HepG2 (cell line): ENCODE data around the gene TTLL10. TPM values are rescaled to one million over a fixed set of nuclear protein-coding genes. Genes with fewer than 3 reads are reported as not detected.

ENCODE experiments used
- FUBP1 ChIP-seq: sonication (generic); formaldehyde crosslinking; IDR thresholded peaks from 2 replicates; pipeline ENCODE4 v1.5.1; 2020; ENCODE audit warnings: missing genetic modification reagents, mild to moderate bottlenecking, borderline replicate concordance
- GABPB1 ChIP-seq: IDR thresholded peaks from 2 replicates; pipeline ENCODE4 v1.6.1; 2016; ENCODE audit warnings: mild to moderate bottlenecking, missing genetic modification reagents, moderate library complexity, missing compliant biosample characterization
- GATAD2A ChIP-seq: IDR thresholded peaks from 2 replicates; pipeline ENCODE4 v1.6.1; 2016
- HCFC1 ChIP-seq: fragments of 150-350 bp; IDR thresholded peaks from 2 replicates; pipeline ENCODE4 v1.6.1; 2014; ENCODE audit warnings: low read depth, low read length
- HDAC2 ChIP-seq: sonication (generic); formaldehyde crosslinking; IDR thresholded peaks from 2 replicates; pipeline ENCODE4 v1.4.0; 2020; ENCODE audit warnings: missing genetic modification reagents
- HIVEP1 ChIP-seq: sonication (generic); formaldehyde crosslinking; IDR thresholded peaks from 2 replicates; pipeline ENCODE4 v1.4.0; 2020; ENCODE audit warnings: mild to moderate bottlenecking, missing genetic modification reagents
- HOXA7 ChIP-seq: sonication (generic); formaldehyde crosslinking; IDR thresholded peaks from 2 replicates; pipeline ENCODE4 v1.8.1; 2022; ENCODE audit warnings: mild to moderate bottlenecking, missing genetic modification reagents, moderate library complexity
- MIXL1 ChIP-seq: IDR thresholded peaks from 2 replicates; pipeline ENCODE4 v1.6.1; 2016
- RARG ChIP-seq: sonication (generic); formaldehyde crosslinking; IDR thresholded peaks from 2 replicates; pipeline ENCODE4 v1.4.0; 2020; ENCODE audit warnings: low read depth, mild to moderate bottlenecking, missing genetic modification reagents
- SIX1 ChIP-seq: sonication (generic); formaldehyde crosslinking; IDR thresholded peaks from 2 replicates; pipeline ENCODE4 v1.4.0; 2020; ENCODE audit warnings: missing genetic modification reagents, borderline replicate concordance
- SMARCE1 ChIP-seq: fragments of 450-650 bp; IDR thresholded peaks from 2 replicates; pipeline ENCODE4 v1.6.1; 2017; ENCODE audit warnings: borderline replicate concordance
- SP140L ChIP-seq: sonication (generic); formaldehyde crosslinking; IDR thresholded peaks from 2 replicates; pipeline ENCODE4 v1.4.0; 2020; ENCODE audit warnings: missing genetic modification reagents, borderline replicate concordance
- SRF ChIP-seq: IDR thresholded peaks from 2 replicates; pipeline ENCODE4 v1.6.1; 2011; ENCODE audit warnings: mild to moderate bottlenecking, low read depth, low read length, moderate library complexity
- ZFP82 ChIP-seq: sonication (generic); formaldehyde crosslinking; IDR thresholded peaks from 2 replicates; pipeline ENCODE4 v1.5.1; 2020; ENCODE audit warnings: mild to moderate bottlenecking, missing genetic modification reagents, borderline replicate concordance
- ZMAT3 ChIP-seq: sonication (generic); formaldehyde crosslinking; conservative IDR thresholded peaks from 2 replicates; pipeline ENCODE4 v1.7.0; 2021; ENCODE audit warnings: missing genetic modification reagents
- ZNF44 ChIP-seq: sonication (generic); formaldehyde crosslinking; IDR thresholded peaks from 2 replicates; pipeline ENCODE4 v1.5.1; 2020; ENCODE audit warnings: mild to moderate bottlenecking, missing genetic modification reagents
- ZNF629 ChIP-seq: sonication (generic); formaldehyde crosslinking; conservative IDR thresholded peaks from 2 replicates; pipeline ENCODE4 v1.5.0; 2020; ENCODE audit warnings: missing genetic modification reagents
- ZNF646 ChIP-seq: sonication (generic); formaldehyde crosslinking; IDR thresholded peaks from 2 replicates; pipeline ENCODE4 v1.9.0; 2021; ENCODE audit warnings: mild to moderate bottlenecking, missing genetic modification reagents
- ZNF761 ChIP-seq: sonication (generic); formaldehyde crosslinking; conservative IDR thresholded peaks from 2 replicates; pipeline ENCODE4 v1.4.0; 2020; ENCODE audit warnings: mild to moderate bottlenecking, missing genetic modification reagents
- ZNF878 ChIP-seq: sonication (generic); formaldehyde crosslinking; IDR thresholded peaks from 2 replicates; pipeline ENCODE4 v1.8.1; 2023; ENCODE audit warnings: mild to moderate bottlenecking, missing genetic modification reagents, moderate library complexity
- polyA plus RNA-seq, 8 experiments: library from polyadenylated mRNA; depleted of rRNA in 3 of 8; stranded (reverse) in 7 of 8; unstranded in 1 of 8; fragments of >200 nt; fragmentation: Illumina TruSeq in 4 of 8; extraction: Trizol in 4 of 8; gene quantifications; 2 replicates each; pipeline versions ENCODE4 v1.2.1 to v1.2.3, GENCODE V29; 2011 to 2016; ENCODE audit warnings: low read depth in 4 of 8, missing spikeins in 1 of 8, mixed read lengths in 1 of 8; ENCODE audit not compliant: insufficient read depth in 1 of 8
- total RNA-seq, 5 experiments: library from RNA; depleted of rRNA; stranded (reverse); fragments of >200 nt; fragmentation: Illumina TruSeq; extraction: Trizol; gene quantifications; 2 replicates each; pipeline ENCODE4 v1.2.3, GENCODE V29; 2016; ENCODE audit warnings: low read depth in 1 of 5
- TF ChIP-seq, protein P1 (sequence below): sonication (generic); formaldehyde crosslinking; IDR thresholded peaks from 2 replicates; pipeline ENCODE4 v1.5.0; 2020; ENCODE audit warnings: mild to moderate bottlenecking, missing genetic modification reagents, borderline replicate concordance

TTLL10 gene
- total and polyA plus RNA-seq, 2 of the 13 experiments (the other 11 are each of a cell fraction or from before 2014, with no cell fraction given): not detected

DNA sequence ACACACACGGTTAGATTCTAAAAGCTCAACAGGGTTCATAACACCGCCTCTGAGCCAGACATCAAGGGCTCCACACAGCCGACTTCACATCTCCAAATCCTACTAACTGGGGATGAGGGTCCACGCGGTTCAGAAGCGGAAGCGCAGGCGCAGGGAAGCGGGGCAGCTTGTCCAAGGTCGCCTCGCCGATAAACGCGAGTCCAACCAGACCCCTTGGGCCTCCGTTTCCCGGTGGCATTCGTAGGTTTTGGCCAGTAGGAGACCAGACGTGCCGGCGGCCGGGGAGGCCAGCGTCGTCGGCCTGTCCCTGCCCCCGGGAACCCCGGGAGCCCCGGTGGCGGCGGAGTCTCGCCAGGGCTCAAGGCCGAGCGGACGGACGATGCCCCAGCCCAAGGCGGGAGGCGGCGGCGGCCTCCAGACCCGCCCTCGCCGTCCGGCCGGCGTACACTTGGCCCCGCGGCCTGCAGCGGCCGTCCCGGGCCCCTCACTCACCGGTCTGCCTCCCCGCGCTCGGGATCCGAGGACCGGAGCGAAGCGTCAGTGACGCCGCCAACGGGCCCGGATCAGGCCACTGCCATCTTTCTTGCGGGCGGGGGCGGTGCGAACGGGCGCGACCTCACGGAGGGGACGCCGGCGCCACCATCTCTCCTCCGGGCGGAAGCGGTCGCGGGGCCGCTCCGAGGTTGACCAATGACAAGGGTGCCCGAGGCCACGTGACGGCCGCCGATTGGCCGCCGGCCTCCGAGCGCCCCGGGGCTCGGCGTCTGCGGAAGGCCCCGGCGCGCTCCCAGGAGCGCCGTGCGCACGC, 57.9 kb downstream of the TTLL10 start, which contains the start of gene SDF4 (continued):
- TF ChIP-seq ZNF646 (CRISPR knock-in tag) (no peak), ZNF629 (CRISPR knock-in tag) (no peak), ZNF878 (no peak), HDAC2 (CRISPR knock-in tag) (0 out of 2 replicates have a peak, but pooled peaks have one; percentile 11), GABPB1 (CRISPR knock-in tag) (peak; percentile 92), ZNF761 (CRISPR knock-in tag) (no peak), HOXA7 (no peak), MIXL1 (CRISPR knock-in tag) (no peak), GATAD2A (CRISPR knock-in tag) (no peak), FUBP1 (CRISPR knock-in tag) (no peak; the same call in 1 of the 2 replicates), HIVEP1 (CRISPR knock-in tag) (no peak), SP140L (CRISPR knock-in tag) (no peak), RARG (CRISPR knock-in tag) (peak; percentile 78; the same call in 1 of the 2 replicates), SRF (no peak), ZNF44 (CRISPR knock-in tag) (no peak; the same call in 1 of the 2 replicates), ZMAT3 (CRISPR knock-in tag) (0 out of 2 replicates have a peak, but pooled peaks have one; percentile 18), ZFP82 (peak; percentile 98; the same call in 1 of the 2 replicates), HCFC1 (peak; percentile 83), SIX1 (CRISPR knock-in tag) (no peak), SMARCE1 (no peak)
- TF ChIP-seq, protein P1, sequence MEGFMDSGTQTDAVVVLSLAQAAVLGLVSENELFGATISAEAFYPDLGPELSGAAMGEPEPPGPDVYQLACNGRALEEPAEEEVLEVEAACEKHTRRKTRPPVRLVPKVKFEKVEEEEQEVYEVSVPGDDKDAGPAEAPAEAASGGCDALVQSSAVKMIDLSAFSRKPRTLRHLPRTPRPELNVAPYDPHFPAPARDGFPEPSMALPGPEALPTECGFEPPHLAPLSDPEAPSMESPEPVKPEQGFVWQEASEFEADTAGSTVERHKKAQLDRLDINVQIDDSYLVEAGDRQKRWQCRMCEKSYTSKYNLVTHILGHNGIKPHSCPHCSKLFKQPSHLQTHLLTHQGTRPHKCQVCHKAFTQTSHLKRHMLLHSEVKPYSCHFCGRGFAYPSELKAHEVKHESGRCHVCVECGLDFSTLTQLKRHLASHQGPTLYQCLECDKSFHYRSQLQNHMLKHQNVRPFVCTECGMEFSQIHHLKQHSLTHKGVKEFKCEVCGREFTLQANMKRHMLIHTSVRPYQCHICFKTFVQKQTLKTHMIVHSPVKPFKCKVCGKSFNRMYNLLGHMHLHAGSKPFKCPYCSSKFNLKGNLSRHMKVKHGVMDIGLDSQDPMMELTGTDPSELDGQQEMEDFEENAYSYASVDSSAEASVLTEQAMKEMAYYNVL (CRISPR knock-in tag): no peak
